GM21825 (cell line): ENCODE results near the gene EBF4.

Experiments used
- ATAC-seq: cut with Tn5 transposase; IDR thresholded peaks from one replicate; pipeline ENCODE4 v1.9.1; 2021; ENCODE audit warnings: mild to moderate bottlenecking, moderate library complexity; ENCODE audit not compliant: unreplicated experiment

EBF4 gene, protein sequence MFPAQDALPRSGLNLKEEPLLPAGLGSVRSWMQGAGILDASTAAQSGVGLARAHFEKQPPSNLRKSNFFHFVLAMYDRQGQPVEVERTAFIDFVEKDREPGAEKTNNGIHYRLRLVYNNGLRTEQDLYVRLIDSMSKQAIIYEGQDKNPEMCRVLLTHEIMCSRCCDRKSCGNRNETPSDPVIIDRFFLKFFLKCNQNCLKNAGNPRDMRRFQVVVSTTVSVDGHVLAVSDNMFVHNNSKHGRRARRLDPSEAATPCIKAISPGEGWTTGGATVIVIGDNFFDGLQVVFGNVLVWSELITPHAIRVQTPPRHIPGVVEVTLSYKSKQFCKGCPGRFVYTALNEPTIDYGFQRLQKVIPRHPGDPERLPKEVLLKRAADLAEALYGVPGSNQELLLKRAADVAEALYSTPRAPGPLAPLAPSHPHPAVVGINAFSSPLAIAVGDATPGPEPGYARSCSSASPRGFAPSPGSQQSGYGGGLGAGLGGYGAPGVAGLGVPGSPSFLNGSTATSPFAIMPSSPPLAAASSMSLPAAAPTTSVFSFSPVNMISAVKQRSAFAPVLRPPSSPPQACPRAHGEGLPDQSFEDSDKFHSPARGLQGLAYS

DNA sequence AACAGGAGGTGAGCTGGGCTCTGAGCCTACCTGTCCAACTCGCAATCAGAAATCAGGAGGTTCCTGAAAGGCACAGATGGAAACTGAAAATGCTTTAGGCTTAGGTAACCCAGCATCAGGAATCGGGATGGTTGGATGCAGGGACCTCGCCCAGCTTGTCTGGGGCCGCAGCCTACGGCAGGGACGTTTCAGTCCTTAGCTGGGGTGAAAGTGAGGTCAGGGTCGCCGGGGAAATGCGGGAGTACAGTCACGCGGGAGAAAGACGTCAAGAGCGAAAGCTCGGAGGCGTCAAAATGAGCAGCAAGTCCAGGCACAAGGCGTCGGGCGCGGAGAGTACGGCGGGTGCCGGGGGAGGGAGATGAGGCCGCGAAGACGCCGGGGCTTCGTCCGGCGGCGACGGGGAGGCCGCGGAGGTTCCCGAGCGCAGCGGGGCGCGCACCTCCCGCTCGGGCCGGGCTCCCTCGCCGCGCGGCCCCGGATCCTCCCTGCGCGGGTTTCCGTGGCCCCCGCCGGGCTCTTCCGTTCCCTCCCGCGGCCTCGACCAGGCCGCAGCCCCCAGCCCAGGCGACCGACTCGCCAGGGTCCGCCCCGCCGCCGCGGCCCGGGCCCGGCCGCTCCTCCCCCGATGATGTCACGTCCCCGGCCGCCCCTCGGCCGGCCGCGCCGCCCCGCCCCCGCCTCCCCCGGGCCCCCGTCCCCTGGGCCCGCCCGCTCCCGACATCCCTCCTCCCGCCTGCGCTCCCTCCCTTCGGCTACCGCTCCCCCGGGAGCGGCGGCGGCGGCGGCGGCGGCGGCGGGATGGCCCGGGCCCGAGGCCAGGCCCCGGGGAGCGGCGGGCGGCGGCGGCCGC, at the start of gene EBF4:
TSS of gene EBF4 (plus strand) at position 745 of the 850 bp plus-strand sequence. CDS start 866 bp downstream, outside the sequence.
- ATAC-seq = no peak

DNA sequence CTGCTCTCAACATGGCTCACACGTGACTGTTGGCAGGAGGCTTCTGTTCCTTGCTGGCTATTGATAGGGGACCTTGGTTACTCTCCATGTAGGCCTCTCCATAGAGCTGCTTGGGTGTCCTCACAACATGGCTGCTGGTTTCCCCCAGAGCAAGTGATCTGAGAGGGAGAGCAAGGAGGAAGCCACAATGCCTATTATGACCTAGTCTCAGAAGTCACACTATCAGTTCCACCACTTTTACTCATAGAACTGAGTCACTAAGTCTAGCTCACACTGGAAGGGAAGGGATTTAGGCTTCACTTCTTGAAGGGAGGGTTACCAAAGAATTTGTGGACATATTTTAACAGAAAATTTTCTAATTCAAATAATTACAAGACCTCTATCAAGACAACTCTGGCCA, 48.9 kb upstream of the EBF4 start:
- no peak for ATAC-seq

DNA sequence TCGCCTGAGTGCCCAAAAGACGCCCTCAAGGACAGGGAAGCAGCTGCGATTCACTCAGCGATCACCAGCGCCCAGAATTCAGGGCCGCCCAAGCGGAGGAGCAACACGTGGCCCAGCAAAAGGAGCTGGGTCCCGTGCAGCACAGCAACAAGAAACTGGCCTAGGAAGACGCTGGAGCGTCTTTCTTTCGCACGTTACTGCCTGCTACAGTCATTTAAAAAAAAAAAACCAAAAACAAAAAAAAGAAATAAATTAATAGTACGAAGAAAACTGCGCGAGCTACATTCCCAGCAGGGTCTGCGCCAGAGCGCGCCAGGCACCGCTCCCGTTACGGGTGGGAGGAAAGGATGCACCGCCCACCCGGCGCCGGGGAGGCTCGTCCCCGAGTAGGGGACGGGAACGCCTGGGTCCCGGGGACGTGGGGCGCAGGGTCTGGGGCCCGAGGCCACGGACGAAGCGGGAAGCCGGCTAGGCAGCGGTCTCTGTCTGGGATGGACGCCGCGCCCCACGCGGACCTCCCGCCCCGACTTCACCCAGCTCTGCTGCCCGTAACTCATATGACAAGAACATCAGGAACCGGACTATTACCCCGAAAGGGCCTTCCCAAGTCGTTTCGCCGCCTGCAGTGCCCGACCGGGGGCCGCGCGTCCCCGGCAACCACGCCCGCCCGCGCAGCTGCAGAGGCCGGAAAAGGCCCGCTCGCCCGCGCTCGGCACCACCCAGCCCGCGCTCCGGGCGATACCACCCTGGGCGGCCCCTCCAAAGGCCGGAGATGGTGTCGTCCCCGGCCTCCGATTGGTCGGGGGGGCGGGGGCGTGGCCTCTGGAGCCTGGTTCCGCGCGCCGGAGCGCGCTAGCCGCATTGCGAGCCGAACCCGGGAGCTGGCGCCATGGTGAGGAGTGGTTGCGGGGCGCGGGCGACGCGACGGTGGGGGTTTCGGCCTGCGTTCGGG, 40.5 kb upstream of the EBF4 start, which contains the start of gene NOP56:
TSS of gene NOP56 (plus strand) at position 861 of the 952 bp plus-strand sequence. CDS start at position 890, 29 bp downstream.
- ATAC-seq = peak; percentile 77

DNA sequence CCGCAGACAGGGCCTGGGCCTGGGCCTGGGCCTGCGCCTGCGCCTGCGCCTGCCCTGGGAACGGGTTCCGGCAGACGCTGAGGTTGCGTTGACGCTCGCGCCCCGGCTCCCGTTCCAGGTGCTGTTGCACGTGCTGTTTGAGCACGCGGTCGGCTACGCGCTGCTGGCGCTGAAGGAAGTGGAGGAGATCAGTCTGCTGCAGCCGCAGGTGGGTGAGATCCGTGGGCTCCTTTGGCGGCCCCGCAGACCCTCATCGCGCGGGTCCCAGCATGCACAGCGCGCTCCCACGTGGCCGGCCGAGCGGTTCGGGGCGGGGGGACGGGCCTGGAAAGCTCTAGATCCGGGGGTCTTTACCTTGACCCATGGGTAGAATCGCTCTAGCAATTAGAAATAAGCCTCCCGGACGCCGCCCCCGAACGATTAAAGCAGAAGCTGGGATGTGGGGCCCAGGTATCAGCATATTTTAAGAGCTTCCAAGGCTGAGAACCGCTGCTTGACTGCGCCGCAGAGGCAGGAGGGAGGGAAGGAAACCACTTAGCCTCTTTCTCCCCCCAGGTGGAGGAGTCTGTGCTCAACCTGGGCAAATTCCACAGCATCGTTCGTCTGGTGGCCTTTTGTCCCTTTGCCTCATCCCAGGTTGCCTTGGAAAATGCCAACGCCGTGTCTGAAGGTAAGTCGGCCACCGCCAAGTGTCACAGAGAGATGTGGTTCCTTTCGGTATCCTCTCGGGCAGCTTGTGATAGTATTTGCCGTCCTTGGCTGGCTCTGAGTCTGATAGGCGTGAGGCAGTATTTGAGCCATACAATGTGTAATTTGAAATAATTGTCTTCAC, 39.6 kb upstream of the EBF4 start:
- peak; percentile 41 for ATAC-seq

DNA sequence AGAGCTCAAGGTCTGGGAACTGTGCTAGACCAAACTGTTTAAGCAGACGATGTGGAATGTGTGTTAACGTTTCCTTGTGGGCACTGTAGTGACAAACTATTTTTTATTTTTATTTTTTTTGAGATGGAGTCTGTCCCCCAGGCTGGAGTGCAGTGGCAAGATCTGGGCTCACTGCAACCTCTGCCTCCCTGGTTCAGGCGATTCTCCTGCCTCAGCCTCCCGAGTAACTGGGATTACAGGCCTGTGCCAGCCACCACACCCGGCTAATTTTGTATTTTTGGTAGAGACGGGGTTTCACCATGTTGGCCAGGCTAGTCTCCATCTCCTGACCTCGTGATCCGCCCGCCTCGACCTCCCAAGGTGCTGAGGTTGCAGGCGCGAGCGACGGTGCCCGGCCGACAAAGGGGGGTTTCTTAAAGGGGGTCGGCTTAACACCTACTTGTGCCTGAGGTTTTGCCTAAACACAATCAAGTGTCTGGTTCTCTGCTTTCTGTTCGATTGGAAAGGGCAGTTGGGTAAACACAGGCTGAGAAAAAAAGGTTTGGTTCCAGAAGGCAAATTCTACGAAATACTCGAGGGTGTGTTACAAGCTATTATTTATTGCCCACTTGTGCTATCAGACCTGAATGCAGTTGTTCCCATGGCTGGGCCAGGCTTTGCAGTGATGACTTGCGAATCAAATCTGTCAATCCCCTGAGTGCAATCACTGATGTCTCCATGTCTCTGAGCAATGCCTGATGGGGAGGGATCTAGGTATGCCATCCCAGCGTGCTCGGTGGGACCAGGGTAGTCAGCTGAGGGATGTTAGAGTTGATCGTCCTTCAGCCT, 38.8 kb upstream of the EBF4 start:
- ATAC-seq = no peak

DNA sequence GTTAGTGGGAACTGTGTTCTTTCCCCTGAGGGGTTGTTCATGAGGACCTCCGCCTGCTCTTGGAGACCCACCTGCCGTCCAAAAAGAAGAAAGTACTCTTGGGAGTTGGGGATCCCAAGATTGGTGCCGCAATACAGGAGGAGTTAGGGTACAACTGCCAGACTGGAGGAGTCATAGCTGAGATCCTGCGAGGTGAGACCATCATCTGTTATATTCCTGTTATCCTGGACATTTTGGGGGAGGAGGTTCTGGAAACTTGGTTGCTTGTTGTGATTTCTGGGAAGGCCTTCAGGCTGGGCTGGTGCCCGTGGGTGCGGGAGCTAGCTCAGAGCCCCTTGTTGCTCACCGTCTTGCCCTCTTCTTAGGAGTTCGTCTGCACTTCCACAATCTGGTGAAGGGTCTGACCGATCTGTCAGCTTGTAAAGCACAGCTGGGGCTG, 38.2 kb upstream of the EBF4 start:
- ATAC-seq = no peak

DNA sequence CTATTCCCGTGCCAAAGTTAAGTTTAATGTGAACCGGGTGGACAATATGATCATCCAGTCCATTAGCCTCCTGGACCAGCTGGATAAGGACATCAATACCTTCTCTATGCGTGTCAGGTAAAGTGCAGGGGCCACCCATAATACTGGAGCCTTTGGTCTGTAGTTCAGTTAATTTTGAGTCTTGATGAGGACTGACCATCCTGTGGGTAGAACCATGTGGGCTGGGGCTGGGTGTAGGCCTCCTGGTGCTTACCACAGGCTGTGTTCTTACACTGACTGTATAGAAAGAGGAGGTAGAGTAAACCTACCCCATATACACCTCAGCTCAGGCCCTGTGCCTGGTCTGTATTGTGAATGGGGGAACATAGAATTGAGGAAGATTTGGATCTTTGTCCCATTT, 37.7 kb upstream of the EBF4 start:
- no peak for ATAC-seq

DNA sequence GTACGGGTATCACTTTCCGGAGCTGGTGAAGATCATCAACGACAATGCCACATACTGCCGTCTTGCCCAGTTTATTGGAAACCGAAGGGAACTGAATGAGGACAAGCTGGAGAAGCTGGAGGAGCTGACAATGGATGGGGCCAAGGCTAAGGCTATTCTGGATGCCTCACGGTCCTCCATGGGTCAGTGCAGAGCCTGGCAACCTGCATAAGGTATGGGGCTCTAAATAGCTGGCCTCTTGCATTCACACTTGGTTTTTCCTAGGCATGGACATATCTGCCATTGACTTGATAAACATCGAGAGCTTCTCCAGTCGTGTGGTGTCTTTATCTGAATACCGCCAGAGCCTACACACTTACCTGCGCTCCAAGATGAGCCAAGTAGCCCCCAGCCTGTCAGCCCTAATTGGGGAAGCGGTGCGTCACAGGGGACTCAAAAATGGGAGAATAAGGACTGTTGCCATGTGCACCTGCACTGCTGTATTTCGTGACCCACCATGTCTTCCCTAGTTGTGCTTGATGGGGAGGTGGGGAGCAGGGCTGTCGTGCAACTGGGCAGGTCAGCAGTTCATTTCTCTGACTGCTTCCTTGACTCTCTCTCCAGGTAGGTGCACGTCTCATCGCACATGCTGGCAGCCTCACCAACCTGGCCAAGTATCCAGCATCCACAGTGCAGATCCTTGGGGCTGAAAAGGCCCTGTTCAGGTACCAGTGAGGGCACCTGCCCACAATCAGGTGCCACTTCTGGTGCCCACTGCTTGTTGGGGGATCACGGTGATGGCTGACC, 37.1 kb upstream of the EBF4 start:
- ATAC-seq = no peak

DNA sequence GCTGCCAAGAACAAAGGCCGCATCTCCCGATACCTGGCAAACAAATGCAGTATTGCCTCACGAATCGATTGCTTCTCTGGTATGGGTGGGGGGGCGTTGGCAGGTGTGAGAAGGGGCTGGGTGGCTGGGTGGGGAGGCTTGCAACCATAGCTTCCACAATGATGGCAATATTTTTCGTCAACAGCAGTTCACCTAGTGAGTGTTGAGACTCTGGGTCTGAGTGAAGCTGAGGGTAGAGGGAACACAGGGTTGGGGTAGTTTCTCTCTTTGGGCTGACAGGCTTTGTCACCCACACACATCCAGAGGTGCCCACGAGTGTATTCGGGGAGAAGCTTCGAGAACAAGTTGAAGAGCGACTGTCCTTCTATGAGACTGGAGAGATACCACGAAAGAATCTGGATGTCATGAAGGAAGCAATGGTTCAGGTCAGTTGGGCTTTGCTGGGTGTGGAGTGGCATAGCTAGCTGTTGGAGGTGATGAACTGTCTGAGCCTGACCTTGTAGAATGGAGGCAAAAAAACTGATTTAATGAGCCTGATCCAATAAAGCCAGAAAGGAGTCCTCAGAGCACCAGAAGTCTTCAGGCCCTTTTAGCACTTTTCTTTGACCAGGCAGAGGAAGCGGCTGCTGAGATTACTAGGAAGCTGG, 36.0 kb upstream of the EBF4 start:
- no peak for ATAC-seq

DNA sequence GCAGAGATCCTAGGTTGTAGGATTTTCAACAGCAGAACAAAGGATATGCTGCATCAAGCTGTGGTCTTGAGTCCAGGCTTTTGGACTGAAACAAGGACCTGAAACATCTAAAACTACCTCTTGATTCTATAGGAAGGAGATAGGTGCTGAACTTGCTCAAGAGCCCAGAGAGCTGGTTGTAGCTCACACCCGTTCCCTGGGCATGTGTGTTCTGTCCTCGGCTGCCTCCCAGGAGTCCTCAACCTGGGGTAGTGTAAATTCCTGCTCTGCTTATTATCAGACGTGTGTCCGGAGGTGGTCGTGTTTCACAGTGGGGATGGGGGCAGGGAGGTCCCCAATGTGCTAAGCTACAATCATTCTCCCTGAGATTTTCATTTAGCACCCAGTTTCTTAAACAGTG, 35.3 kb upstream of the EBF4 start:
- no peak for ATAC-seq

DNA sequence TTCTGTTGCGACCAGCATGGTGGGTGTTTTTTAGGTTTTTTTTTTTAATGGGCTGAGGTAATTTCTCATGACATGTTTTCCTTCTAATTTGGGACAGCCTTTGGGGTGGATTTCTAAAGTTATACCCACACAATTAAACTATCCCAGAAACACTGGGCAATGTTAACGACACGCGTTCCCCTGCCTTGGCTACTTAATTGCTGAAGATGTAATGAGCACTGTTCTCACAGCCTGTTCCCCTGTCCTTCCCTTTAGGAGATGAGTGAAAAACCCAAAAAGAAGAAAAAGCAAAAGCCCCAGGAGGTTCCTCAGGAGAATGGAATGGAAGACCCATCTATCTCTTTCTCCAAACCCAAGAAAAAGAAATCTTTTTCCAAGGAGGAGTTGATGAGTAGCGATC, 34.9 kb upstream of the EBF4 start:
- ATAC-seq = no peak

DNA sequence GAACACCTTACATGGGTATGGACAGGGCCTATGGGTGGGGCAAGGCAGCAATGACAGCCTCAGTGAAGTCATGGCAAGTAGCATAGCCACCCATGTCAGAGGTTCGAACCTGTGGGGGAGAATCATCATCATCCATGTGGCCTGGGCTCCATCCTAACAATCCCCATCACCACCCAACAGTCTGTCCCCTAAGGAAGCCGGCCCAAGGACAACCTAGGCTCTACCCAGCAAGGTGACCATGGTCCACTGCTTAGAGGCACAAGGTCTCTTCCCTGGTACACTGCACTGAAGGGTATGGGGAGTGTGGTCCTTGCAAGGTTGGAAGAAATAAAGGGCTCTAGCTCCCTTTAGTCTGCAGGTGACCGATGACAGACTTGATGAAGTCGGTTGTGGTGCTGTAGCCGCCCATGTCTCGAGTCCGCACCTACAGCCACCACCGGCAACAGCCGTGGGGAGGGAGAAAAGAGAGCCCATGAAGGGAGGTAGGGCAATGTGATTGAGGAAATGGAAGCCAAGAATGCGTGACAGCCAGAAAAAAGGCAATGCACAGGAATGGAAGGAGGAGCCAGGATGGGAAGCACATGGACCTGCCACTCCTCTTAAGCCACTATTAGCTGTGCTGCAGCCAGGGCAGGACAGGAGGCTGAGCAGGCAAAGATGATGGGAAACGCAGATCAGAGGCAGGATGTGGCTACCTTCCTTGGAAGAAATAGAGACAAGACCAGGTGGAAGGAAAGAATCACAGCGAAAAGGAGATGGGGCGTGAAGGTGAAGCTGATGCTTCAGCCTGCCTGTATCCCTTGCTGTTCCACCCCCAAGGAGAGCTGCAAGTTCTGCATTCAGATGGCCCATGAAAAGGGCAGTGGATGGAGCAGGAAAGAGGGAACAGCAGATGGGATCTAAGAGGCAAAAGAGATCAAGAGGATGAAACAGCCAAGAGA, 33.9 kb upstream of the EBF4 start:
- ATAC-seq = no peak

DNA sequence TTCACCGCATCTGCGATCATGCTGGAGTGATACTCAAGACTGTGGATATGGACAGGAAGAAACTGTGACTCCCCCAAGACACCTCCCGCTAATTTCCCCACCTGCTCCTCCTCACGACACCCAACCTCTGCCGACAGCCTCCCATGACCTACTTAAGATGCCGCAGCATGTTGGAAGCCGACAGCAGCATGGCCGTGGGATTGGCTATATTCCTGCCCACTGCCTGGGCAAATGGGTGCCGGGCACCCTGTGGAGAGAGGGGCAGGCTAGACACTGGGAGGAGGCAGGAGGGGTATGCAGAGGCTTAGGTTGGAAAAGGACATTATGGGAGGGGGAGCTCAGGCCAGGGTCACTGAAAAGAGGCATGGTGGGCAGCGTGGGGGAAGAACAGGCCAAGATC, 33.0 kb upstream of the EBF4 start:
- ATAC-seq = no peak

DNA sequence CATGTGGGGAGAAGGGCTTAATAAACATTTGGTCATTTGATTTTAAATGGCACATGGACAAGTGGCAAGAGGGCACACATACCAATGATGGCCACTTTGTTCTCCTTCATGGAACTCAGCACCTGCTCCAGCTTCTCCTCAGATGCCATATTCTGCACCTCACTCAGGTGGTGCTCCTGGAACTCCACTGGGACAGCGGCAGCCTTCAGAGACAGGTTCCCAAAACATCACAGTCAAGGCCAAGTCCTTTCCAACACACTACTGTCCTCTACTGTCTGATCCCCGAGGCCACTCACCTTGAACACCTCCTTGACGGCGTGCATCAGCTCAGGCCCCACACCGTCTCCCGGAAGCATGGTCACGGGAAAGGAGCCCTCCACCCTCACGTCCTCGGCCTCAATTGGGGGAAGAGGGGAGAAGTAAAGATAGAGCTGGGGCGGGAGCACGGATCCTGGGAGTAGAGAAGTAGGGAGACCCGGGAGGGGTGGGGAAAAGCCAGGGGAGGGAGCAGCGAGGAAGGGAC, 29.2 kb upstream of the EBF4 start:
- ATAC-seq = no peak

DNA sequence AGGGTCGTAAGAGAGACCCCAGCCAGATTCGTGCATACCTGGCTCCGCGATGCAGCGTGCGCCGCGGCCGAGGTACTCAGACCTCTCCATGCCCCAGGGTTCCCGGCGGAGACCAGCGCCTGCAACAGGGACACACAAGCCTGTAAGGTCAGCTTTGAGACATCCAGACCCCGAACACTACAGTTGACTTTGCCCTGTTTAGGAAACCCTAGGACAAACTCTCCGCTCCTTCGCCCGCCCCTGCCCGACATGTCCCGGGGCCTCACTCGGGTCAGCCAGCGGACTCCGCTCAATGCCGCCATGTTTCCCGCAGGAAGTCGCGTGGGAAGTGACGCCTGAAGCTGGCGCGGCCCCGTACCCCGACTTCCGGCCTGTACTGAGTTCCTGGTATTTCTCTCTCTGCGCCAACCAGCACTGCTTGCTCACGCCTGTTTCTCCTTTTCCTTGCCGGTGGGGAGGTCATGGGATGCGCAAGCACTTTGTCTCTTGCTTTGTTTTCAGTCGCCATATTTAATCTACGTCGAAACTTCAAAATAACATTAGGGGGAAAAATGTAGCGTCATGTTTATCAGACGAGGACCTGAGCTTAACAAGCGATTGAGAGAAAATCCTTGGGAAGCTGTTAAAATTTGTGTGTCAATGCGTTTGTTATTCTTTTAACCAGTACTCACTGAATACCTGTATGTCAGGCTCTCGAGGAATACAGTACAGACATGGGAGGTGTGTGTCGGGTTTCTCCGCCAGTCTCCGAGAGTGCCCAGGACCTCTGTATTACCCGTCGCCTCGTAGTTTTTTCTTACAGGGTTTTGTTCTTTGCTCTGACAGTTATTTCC, 28.5 kb upstream of the EBF4 start, which contains the start of gene IDH3B:
TSS of gene IDH3B (minus strand) at position 330 of the 833 bp plus-strand sequence. CDS start at position 302, 28 bp downstream.
- peak; percentile 90 for ATAC-seq
